Large intestine (tissue), 3 donors: ENCODE measurements around the gene IFFO2. TPM values are rescaled to one million over a fixed set of nuclear protein-coding genes. Genes with fewer than 3 reads are reported as not detected.

Source experiments
- DNase-seq, 2 donors: peaks; one replicate each; pipeline versions ENCODE4 v3.0.0 to v3.0.0-alpha.2; 2013
- H3K27ac ChIP-seq: one replicate; pipeline ENCODE4 v1.5.1; 2013; ENCODE audit warnings: low read length
- H3K27me3 ChIP-seq: 2 replicates; pipeline ENCODE4 v1.6.1; 2013; ENCODE audit warnings: low read length; ENCODE audit not compliant: control insufficient read depth, insufficient read depth
- H3K36me3 ChIP-seq: 2 replicates; pipeline ENCODE4 v1.6.1; 2013; ENCODE audit warnings: low read length; ENCODE audit not compliant: control insufficient read depth, insufficient read depth
- H3K4me1 ChIP-seq: one replicate; pipeline ENCODE4 v1.6.1; 2013; ENCODE audit warnings: low read length; ENCODE audit not compliant: control insufficient read depth, insufficient read depth
- H3K4me3 ChIP-seq: one replicate; pipeline ENCODE4 v1.5.1; 2013; ENCODE audit warnings: low read length
- H3K9me3 ChIP-seq: one replicate; pipeline ENCODE4 v1.6.1; 2013; ENCODE audit warnings: mild to moderate bottlenecking, low read depth, low read length, moderate library complexity; ENCODE audit not compliant: control insufficient read depth
- WGBS: methylation state at CpG from one replicate; pipeline ENCODE4 v1.1.5; 2013; ENCODE audit warnings: low lambda C conversion rate; ENCODE audit not compliant: insufficient coverage; 5-methylcytosine and 5-hydroxymethylcytosine counted together
- polyA plus RNA-seq: library from polyadenylated mRNA; unstranded; fragments of 120-200 nt; gene quantifications from one replicate; pipeline ENCODE4 v1.2.1, GENCODE V29; 2013

IFFO2 gene
- polyA plus RNA-seq, 1 donor, result 3.4 TPM

DNA sequence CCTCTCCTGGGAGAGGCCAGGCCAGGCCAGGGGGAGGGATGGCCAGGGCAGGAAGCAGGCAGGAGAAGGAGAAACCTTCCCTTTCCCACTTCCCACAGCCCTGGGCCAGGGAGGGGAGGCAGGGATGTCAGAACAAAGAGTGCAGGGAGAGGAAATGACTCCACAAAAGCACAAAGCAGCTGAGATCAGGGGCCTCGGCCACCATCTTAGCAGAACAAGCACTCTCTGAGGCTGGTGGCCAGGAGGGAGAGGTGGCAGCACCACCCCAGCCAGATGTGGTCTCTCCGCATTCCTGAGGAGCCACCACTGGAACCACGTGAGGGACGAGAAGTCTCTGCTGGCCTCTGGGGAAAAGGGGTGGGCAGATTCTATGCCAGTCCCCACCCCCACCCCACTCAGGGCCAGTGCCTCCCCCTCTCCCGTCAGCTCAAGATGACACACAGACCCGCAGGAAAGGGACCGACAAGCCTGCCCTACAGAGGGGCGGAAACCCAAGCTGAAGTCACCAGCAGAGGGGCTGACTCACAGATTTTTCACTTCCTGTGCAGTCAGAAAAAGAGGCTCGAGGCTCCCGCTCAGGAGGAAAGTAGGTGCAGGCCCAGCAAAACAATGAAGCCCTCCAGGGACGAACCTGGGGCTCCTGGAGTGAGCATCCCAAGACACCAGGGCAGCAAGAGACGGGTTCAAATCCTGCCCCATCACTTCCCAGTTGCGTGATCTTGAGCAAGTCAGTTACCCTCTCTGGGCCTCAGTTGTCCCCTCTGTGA, 30.0 kb downstream of the IFFO2 start:
- no CpG with 5 or more reads among the region's 13 CpGs for WGBS
- Histone ChIP-seq H3K36me3 (no peaks in the 10 kb centered on the region), H3K4me3 (no peak overlapping the region), H3K9me3 (no peaks in the 10 kb centered on the region), H3K4me1 (peaks cover 8% of the 10 kb centered on the region), H3K27ac (no peak overlapping the region), H3K27me3 (peaks cover under 1% of the 10 kb centered on the region)
- DNase-seq, result no peak

DNA sequence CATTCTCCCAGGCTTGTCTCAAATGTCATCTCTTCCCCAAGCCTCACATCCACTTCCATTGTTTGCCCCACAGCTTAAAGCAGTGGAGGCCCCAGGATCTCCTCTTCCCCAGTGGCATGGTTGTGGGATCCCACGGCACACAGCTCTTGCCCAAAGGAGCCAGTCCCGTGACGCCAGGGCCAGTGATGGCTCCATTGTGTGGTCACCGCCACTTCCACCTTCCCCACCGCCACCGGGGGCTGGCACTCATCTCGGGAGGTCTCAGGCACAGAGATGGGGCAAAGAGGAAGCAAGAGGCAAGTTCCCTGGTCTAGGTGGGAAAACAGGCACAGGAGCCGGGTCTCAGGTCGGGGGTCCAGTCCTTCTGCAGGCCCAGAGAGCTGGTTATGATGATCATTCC, 31.2 kb downstream of the IFFO2 start:
- DNase-seq, result no peak
- peaks cover 4% of the 10 kb centered on the region for H3K36me3 ChIP-seq
- no peak overlapping the region for H3K27ac ChIP-seq

DNA sequence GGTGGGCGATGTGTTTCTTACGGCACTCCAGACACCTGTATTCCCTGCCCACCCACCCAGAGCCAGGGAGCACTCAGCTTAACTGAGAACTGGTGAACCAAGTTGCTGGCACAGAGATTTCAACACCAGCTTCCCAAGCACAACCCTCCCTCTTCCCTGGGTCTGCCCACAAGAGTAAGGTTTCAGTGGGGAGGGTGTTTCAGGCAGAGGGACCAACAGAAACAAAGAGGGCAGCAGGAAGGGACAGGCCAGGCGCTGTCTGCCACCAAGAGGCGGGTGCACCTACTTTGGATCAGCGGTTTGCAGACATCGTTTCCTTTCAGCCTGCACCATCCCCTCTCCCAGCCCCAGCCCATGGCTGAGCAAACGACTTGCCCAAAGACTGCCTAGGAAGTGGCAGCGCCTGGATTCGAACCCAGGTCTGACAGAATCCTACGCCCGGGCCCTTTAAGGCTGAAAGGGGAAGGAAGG, 32.2 kb downstream of the IFFO2 start:
- peaks cover 5% of the 10 kb centered on the region for H3K36me3 ChIP-seq
- DNase-seq, result no peak
- no peaks in the 10 kb centered on the region for H3K27me3 ChIP-seq
- H3K9me3 ChIP-seq, result no peaks in the 10 kb centered on the region
- H3K4me1 ChIP-seq, result peaks cover 8% of the 10 kb centered on the region
- WGBS, result no CpG with 5 or more reads among the region's 11 CpGs
- H3K4me3 ChIP-seq, result no peak overlapping the region
- H3K27ac ChIP-seq, result no peak overlapping the region

More for the DNA sequence above, 31.2 kb downstream of the IFFO2 start:
- Histone ChIP-seq H3K9me3 (no peaks in the 10 kb centered on the region), H3K4me1 (peaks cover 8% of the 10 kb centered on the region), H3K27me3 (no peaks in the 10 kb centered on the region), H3K4me3 (no peak overlapping the region)
- no CpG with 5 or more reads among the region's 9 CpGs for WGBS

DNA sequence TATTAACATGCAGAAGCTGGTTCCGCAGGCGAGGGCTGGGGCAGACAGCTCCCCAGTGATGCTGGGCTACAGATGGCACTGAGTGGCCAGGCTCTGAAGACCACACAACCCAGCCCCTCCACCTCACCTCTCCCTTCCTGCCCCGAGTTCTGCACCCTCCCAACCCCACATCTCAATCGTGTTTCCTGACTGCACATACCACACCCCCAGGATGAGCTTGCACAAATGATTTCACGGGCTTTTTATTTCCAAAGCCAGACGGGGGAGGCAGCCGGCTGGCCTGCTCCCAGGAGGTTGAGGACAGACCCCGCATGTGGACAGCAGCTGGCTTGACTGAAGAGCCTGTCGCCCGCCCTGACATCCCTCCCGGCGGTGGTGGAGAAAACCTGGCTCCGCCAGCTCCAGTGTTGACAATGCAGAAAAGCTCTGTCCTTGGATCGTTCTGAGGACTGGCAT, 32.7 kb downstream of the IFFO2 start:
- Histone ChIP-seq H3K27me3 (no peaks in the 10 kb centered on the region), H3K9me3 (no peaks in the 10 kb centered on the region), H3K27ac (no peak overlapping the region), H3K4me1 (peaks cover 8% of the 10 kb centered on the region), H3K36me3 (peaks cover 5% of the 10 kb centered on the region), H3K4me3 (no peak overlapping the region)
- no peak for DNase-seq
- WGBS, result no CpG with 5 or more reads among the region's 14 CpGs

DNA sequence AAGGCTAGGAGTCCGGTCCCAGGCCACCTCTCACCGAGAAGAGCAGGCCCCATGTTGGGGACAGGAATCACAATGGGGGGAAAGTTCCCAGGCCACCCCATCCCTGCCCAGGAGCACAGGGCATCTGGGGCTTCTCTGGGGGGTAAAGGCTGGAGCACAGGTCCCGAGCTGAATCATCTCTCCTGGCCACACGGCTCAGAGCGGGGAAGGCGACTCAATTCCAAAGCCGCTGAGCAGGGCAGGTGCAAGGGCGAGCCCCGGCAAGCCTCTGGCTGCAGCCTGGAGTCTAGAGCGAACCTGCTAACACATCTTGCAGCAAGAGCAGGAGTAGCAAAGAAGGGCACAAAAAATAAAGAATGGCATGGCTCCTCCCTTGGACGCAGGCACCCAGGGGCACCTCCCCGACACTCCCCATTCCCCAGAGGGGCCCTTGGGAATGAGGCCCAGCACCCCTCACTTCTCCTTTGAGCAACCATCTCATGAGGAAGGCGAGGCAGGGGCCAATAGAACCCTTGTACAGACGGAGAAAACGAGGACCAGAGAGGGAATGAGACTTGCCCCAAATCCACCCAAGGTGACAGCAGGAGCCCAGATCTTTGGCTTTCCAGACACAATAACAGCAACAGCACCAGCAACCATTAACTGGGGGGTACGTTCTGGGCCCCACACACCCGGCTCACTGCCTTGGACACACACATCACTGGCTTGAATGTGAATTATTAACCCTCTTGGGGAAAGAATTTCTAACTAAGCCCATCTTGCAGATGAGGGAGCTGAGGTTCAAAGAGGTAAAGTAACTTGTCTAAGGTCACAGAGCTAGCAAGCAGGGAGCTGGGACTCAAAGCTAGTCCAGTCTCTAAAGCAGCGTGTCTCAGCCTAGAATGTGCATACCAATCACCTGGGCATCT, 33.4 kb downstream of the IFFO2 start:
- H3K4me1 ChIP-seq, result peaks cover 8% of the 10 kb centered on the region
- H3K27me3 ChIP-seq, result no peaks in the 10 kb centered on the region
- H3K36me3 ChIP-seq, result peaks cover 6% of the 10 kb centered on the region
- no peak for DNase-seq
- no peaks in the 10 kb centered on the region for H3K9me3 ChIP-seq
- peak overlapping the region; percentile 74 for H3K27ac ChIP-seq
- no peak overlapping the region for H3K4me3 ChIP-seq
- no CpG with 5 or more reads among the region's 18 CpGs for WGBS

DNA sequence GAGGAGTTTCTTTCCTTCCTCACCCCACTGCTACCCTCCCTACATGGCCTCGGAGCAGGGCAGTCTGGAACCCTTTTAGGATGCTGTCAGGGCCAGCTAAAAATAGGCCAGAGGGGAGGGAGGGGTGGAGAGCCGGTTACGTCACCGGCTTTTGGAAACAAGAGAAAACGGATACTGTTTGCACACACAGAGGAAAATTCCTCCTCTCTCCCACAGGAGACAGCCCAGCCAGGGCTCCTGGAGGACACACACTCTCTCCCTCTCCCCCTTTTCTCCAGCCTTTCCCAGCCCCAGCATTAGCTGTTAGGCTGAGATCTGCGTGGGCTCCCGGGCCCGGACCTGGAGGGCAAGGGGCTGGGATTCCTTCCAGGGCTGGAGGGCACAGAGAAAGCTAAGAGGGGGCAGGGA, 34.2 kb downstream of the IFFO2 start:
- Histone ChIP-seq H3K4me1 (peaks cover 8% of the 10 kb centered on the region), H3K27me3 (no peaks in the 10 kb centered on the region), H3K9me3 (no peaks in the 10 kb centered on the region), H3K4me3 (no peak overlapping the region), H3K36me3 (peaks cover 8% of the 10 kb centered on the region), H3K27ac (peak overlapping the region; percentile 74)
- DNase-seq, result peak; percentile 57 to 71
- no CpG with 5 or more reads among the region's 8 CpGs for WGBS

DNA sequence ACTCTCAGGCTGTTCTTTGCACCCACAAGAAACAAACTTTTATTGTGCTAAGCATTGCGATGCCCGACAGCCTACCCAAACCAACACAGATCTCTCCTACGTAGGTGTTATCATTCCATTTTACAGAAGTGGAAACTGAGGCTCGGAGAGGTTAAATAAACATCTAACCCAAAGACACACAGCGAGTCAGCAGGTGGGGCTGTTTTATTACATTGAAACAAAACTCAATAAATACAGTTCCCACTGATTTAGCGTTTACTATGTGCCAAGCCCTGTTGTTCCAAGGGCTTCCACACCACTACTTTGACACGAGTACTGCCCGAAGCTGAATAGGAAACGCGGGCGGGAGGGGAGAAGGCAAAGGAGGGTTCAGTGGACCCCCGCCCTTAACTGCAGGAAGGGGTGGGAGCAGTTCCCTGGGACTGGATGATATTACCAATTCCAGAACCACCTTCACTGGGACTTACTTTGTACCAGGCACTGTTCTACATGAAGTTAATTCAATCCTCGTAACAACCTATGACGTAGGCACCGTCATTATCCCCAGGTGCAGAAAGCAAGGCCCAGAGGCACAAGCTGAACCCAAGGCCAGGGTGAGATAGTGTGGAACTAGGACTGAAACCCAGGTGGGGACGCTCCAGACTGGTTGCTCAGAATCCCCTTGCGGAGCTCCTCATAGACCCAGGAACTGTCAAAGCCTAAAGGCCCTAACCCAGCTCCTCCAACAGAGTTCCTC, 34.8 kb downstream of the IFFO2 start:
- DNase-seq, result no peak
- 80% methylated on average over 1 of the region's 17 CpGs for whole genome bisulfite sequencing
- H3K27ac ChIP-seq, result peak overlapping the region; percentile 74
- peaks cover 9% of the 10 kb centered on the region for H3K36me3 ChIP-seq
- no peaks in the 10 kb centered on the region for H3K27me3 ChIP-seq
- H3K4me1 ChIP-seq, result peaks cover 8% of the 10 kb centered on the region
- H3K9me3 ChIP-seq, result no peaks in the 10 kb centered on the region
- H3K4me3 ChIP-seq, result no peak overlapping the region

DNA sequence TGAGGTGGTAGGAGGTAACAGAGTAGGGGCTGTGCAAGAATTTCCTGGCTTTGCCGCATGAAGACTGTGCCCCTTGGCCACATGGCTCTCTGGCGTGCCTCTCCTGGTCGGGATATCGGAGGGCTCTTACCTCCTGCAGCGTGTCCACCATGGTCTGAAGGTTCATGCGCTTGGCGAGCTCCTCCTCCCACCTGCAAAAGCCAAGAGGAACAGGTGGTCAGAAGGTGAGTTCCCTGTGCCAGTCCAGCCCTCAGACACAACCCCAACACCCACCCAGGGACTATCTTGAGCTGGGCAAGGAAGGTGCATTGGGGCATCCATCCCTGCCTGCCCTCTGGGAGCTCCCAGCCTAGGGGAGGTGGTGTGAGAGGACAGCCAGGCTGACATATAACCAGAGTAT, 35.5 kb downstream of the IFFO2 start:
- Histone ChIP-seq H3K4me1 (peaks cover 8% of the 10 kb centered on the region), H3K4me3 (no peak overlapping the region), H3K27me3 (no peaks in the 10 kb centered on the region), H3K36me3 (peaks cover 10% of the 10 kb centered on the region), H3K27ac (no peak overlapping the region), H3K9me3 (no peaks in the 10 kb centered on the region)
- WGBS, result no CpG with 5 or more reads among the region's 7 CpGs
- DNase-seq, result no peak

DNA sequence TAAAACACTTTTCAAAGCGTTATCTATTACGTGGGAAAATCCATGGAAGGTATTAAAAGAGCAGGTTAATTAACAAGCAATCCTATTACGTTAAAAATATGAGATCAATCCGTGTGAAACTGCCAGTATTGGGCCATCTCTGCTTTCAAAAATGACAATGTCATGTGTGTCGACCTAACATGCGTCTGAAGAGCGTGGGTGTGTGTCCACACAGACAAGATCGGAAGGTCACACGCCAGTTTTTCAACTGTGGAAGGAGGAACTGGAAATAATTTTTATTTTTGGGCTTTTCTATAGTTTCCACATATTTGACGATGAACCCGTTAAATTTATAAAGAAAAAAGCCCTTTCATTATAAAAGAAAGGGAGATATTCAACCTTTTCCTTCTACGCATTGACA, 36.5 kb downstream of the IFFO2 start:
- Histone ChIP-seq H3K4me1 (peaks cover 8% of the 10 kb centered on the region), H3K36me3 (peaks cover 10% of the 10 kb centered on the region), H3K4me3 (no peak overlapping the region), H3K9me3 (no peaks in the 10 kb centered on the region), H3K27ac (no peak overlapping the region), H3K27me3 (no peaks in the 10 kb centered on the region)
- DNase-seq, result no peak
- WGBS, result 92% methylated on average over 10 of the region's 12 CpGs
